Mammary epithelial cell (primary cell): Measurements from ENCODE around the gene LMAN1L.

Experiments
- CTCF ChIP-seq, 2 donors: IDR thresholded peaks in 1 of 2; conservative IDR thresholded peaks in 1 of 2; 2 replicates each; pipeline ENCODE4 v1.5.1; 2011 to 2012; ENCODE audit warnings: inconsistent platforms in 2 of 2, low read length in 2 of 2, mild to moderate bottlenecking in 2 of 2, control low read depth in 1 of 2, low read depth in 1 of 2; ENCODE audit not compliant: insufficient read depth in 1 of 2; ENCODE audit errors: extremely low read depth in 1 of 2
- EZH2 ChIP-seq: IDR thresholded peaks from 2 replicates; pipeline ENCODE4 v1.6.1; 2012; ENCODE audit warnings: low read length, inconsistent platforms, borderline replicate concordance

GRCh38 chr15:74795966-74796625, 16.5 kb upstream of the LMAN1L start:
- TF ChIP-seq CTCF (conservative IDR thresholded peaks at IDR 0.05 in 1 of 2, IDR thresholded peaks at IDR 0.05 in 1 of 2; ENCODE audit: extremely low read depth in 1 of 2, insufficient read depth in 1 of 2, low read depth in 1 of 2, low read length in 2 of 2) (no peak), EZH2 (no peak)
